Thyroid gland (tissue), 4 donors: Measurements from ENCODE around the gene KRTAP10-3. TPM values are rescaled to one million over a fixed set of nuclear protein-coding genes. Genes with fewer than 3 reads are reported as not detected.

Experiments
- DNase-seq, 2 donors: peaks; one replicate each; pipeline ENCODE4 v3.0.0-alpha.2; 2019
- H3K27ac ChIP-seq, 3 donors: fragments of 200-600 bp; sonication (generic); 1 replicate in 2 of 3; 2 replicates in 1 of 3; pipeline ENCODE4 v1.5.1; 2016 to 2019; ENCODE audit warnings: mild to moderate bottlenecking in 1 of 3, moderate library complexity in 1 of 3
- H3K27me3 ChIP-seq: fragments of 200-600 bp; sonication (generic); one replicate; pipeline ENCODE4 v1.5.1; 2019
- H3K36me3 ChIP-seq, 2 donors: fragments of 200-600 bp; sonication (generic); one replicate each; pipeline ENCODE4 v1.5.1; 2016 to 2019
- H3K4me1 ChIP-seq, 2 donors: fragments of 200-600 bp; sonication (generic); one replicate each; pipeline ENCODE4 v1.5.1; 2017 to 2019
- H3K4me3 ChIP-seq, 3 donors: fragments of 200-600 bp; sonication (generic); replicated peaks in 1 of 3; 1 replicate in 2 of 3; 2 replicates in 1 of 3; pipeline ENCODE4 v1.5.1; 2016; ENCODE audit warnings: mild to moderate bottlenecking in 1 of 3
- H3K9me3 ChIP-seq: fragments of 200-600 bp; sonication (generic); one replicate; pipeline ENCODE4 v1.5.1; 2017
- POLR2A ChIP-seq, 2 donors: fragments of 450-650 bp; IDR thresholded peaks; one replicate each; pipeline ENCODE4 v1.6.1; 2017; ENCODE audit warnings: antibody characterized with exemption in 2 of 2, mild to moderate bottlenecking in 2 of 2, moderate library complexity in 1 of 2
- WGBS, 2 donors: methylation state at CpG; one replicate each; pipeline ENCODE4 v1.1.5; 2017; 5-methylcytosine and 5-hydroxymethylcytosine counted together
- intact Hi-C: fragments of 100-400 bp; cut with DNase I; formaldehyde crosslinking; loops from one replicate; pipeline ENCODE4 v1.15.1; 2023
- total RNA-seq, 4 donors: library from RNA; depleted of rRNA; stranded (reverse); fragments of >200 nt; gene quantifications; one replicate each; pipeline ENCODE4 v1.2.3, GENCODE V29; 2016
- TF ChIP-seq, protein P1 (sequence below), 6 experiments: fragments of 200-600 bp in 3 of 6; fragments of 450-650 bp in 3 of 6; sonication (generic) in 3 of 6; IDR thresholded peaks; one replicate each; pipeline ENCODE4 v1.5.1; 2016 to 2019; ENCODE audit warnings: antibody characterized with exemption in 6 of 6, mild to moderate bottlenecking in 2 of 6, inconsistent platforms in 1 of 6, moderate library complexity in 1 of 6

Gene KRTAP10-3
- total RNA-seq, 4 donors from 2014 or later, result not detected

GRCh38 chr21:44557491-44558328 is 885 bp downstream of the KRTAP10-3 start:
- no peaks in the 10 kb centered on the region for H3K9me3 ChIP-seq
- no peaks in the 10 kb centered on the region for H3K36me3 ChIP-seq
- H3K4me3 ChIP-seq, result no peak overlapping the region
- TF ChIP-seq, protein P1, sequence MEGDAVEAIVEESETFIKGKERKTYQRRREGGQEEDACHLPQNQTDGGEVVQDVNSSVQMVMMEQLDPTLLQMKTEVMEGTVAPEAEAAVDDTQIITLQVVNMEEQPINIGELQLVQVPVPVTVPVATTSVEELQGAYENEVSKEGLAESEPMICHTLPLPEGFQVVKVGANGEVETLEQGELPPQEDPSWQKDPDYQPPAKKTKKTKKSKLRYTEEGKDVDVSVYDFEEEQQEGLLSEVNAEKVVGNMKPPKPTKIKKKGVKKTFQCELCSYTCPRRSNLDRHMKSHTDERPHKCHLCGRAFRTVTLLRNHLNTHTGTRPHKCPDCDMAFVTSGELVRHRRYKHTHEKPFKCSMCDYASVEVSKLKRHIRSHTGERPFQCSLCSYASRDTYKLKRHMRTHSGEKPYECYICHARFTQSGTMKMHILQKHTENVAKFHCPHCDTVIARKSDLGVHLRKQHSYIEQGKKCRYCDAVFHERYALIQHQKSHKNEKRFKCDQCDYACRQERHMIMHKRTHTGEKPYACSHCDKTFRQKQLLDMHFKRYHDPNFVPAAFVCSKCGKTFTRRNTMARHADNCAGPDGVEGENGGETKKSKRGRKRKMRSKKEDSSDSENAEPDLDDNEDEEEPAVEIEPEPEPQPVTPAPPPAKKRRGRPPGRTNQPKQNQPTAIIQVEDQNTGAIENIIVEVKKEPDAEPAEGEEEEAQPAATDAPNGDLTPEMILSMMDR (IDR thresholded peaks at IDR 0.05), result no peak
- TF ChIP-seq POLR2A (IDR thresholded peaks at IDR 0.05), result no peak
- intact Hi-C loops, result no loop called here
- DNase-seq, result no peak
- H3K27me3 ChIP-seq, result no peaks in the 10 kb centered on the region
- no peak overlapping the region for H3K27ac ChIP-seq
- WGBS, 2 donors, result 71 to 74% methylated on average over 30 of the region's 30 CpGs
- H3K4me1 ChIP-seq, result no peaks in the 10 kb centered on the region

GRCh38 chr21:44556879-44557278 is 1.7 kb downstream of the KRTAP10-3 start:
- 84 to 87% methylated on average over 9 of the region's 9 CpGs for WGBS, 2 donors
- Histone ChIP-seq H3K9me3 (no peaks in the 10 kb centered on the region), H3K4me3 (no peak overlapping the region), H3K27ac (no peak overlapping the region), H3K4me1 (no peaks in the 10 kb centered on the region), H3K36me3 (no peaks in the 10 kb centered on the region), H3K27me3 (no peaks in the 10 kb centered on the region)
- intact Hi-C loops, result no loop called here
- DNase-seq, result no peak
- no peak for TF ChIP-seq POLR2A (IDR thresholded peaks at IDR 0.05)

- no peak overlapping the region for H3K27ac ChIP-seq
- no peak overlapping the region for H3K4me3 ChIP-seq
- no peaks in the 10 kb centered on the region for H3K4me1 ChIP-seq
- H3K36me3 ChIP-seq, result no peaks in the 10 kb centered on the region
- TF ChIP-seq POLR2A (IDR thresholded peaks at IDR 0.05), result no peak
- TF ChIP-seq, protein P1 (IDR thresholded peaks at IDR 0.05), result no peak
- intact Hi-C loops, result no loop called here
- H3K9me3 ChIP-seq, result no peaks in the 10 kb centered on the region
- WGBS, 2 donors, result 76 to 80% methylated on average over 9 to 10 of the region's 13 CpGs
- no peak for DNase-seq
- no peaks in the 10 kb centered on the region for H3K27me3 ChIP-seq
These were observed 3.3 kb downstream of the KRTAP10-3 start for GRCh38 chr21:44555200-44555875.

- Histone ChIP-seq H3K36me3 (no peaks in the 10 kb centered on the region), H3K9me3 (no peaks in the 10 kb centered on the region), H3K27ac (no peak overlapping the region), H3K4me1 (no peaks in the 10 kb centered on the region), H3K27me3 (no peaks in the 10 kb centered on the region), H3K4me3 (no peak overlapping the region)
- intact Hi-C loops, result no loop called here
- TF ChIP-seq, protein P1 (IDR thresholded peaks at IDR 0.05), result no peak
- WGBS, 2 donors, result 73 to 84% methylated on average over 13 of the region's 13 CpGs
- DNase-seq, result no peak
These were observed 5.9 kb downstream of the KRTAP10-3 start for GRCh38 chr21:44552681-44553080.

DNA sequence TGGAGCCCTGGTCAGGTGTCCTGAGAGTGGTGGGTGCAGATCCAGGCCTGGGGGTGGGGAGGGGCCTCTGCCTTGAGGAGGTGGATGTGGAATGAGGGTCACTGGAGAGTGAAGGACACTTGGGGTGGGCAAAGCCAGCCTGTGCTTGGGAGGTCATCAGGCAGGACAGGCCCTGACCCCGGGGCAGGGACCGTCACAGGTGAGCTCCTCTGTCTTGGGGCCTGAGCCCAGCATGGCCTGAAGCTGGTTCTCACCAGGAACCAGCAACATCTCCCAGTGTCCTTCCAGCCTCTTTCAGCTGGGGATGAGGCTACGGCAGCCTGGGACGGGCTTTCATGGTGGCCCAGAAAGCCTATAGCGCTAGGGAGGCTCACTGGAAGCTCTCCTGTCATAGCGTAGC is 6.5 kb downstream of the KRTAP10-3 start:
- Histone ChIP-seq H3K36me3 (no peaks in the 10 kb centered on the region), H3K4me3 (no peak overlapping the region), H3K27me3 (no peaks in the 10 kb centered on the region), H3K4me1 (no peaks in the 10 kb centered on the region), H3K27ac (no peak overlapping the region), H3K9me3 (no peaks in the 10 kb centered on the region)
- intact Hi-C loops, result no loop called here
- TF ChIP-seq, protein P1 (IDR thresholded peaks at IDR 0.05), result no peak
- no peak for TF ChIP-seq POLR2A (IDR thresholded peaks at IDR 0.05)
- 84% methylated on average over 5 of the region's 6 CpGs; no CpG with 5 or more reads in 1 of the 2 donors for WGBS, 2 donors
- no peak for DNase-seq
